SIG-M5 (cell line): ENCODE results near the gene HOXD10.

ENCODE experiments used
- DNase-seq: peaks from one replicate; lab custom pipeline; 2025; lab: John Stamatoyannopoulos, UW

HOXD10 gene

DNA sequence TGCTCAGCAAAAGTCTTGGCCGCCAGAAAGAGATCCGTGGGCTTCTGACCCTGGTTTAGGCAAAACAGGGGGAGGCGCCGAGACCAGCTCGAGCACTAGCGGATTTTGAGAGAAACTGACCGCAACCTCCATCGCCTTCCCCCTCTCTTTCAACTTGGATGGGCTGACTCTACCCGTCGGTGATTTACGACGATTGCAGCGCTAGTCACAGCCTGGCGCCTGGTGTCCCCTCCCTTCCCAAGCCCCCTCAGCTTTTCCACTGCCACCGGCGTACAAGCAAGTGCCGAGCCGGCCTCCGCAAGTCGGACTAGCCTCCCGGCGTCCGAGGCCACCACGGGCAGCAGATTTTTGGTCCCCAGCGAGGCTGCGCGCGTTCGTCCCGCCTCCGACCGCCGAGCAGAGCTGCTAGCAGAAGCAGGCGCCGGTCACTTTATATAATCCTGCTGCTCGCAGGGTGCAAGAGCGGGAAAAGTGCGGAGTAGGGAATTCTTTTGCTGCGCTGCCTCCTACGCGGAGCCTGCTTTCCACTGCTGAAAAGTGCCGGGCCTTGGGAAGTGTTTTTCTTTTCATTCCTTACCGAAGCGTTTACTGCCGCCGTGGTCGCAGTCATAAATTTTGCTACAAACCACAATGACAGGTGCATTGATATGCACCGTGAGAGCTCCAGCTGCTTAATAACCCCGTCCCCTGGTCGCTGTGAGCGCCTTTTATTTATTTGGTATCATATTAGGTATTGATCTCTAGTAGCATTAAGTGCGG, 48.2 kb downstream of the HOXD10 start:
- no peak for DNase-seq

GRCh38 chr2:176165370-176166050, 48.9 kb downstream of the HOXD10 start:
- DNase-seq = no peak

DNA sequence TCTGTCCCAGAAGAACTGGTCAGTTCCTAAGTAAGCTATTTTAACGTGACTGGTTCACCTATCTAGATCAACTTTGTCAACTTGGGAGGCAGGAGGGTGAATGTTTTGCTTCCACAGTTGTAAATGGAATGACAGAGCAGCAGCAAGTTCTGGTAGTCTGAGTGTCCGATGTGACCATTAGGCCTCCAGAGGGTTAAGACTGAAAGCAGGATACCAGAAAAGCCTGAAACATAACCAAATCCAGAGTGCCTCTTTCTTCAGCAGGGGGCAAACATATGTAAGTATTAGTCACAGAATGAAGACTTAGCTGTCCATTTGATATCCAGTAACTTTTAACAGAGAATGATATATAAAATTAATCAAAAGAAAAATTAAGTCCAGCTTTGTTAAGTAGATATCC, 49.7 kb downstream of the HOXD10 start:
- DNase-seq = no peak

GRCh38 chr2:176167398-176167797, 50.8 kb downstream of the HOXD10 start:
- DNase-seq = no peak

DNA sequence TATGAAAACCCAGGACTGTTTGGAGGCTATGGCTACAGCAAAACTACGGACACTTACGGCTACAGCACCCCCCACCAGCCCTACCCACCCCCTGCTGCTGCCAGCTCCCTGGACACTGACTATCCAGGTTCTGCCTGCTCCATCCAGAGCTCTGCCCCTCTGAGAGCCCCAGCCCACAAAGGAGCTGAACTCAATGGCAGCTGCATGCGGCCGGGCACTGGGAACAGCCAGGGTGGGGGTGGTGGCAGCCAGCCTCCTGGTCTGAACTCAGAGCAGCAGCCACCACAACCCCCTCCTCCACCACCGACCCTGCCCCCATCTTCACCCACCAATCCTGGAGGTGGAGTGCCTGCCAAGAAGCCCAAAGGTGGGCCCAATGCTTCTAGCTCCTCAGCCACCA, 52.6 kb downstream of the HOXD10 start:
- no peak for DNase-seq
